PC-9 (cell line): ENCODE results near the gene PPA1.

Experiments
- EZH2 ChIP-seq: fragments of 200-600 bp; sonication (generic); IDR thresholded peaks from 2 replicates; pipeline ENCODE4 v1.8.0; 2017; ENCODE audit warnings: antibody characterized with exemption, low read depth
- TF ChIP-seq, protein P1 (sequence below): fragments of 200-600 bp; sonication (generic); conservative IDR thresholded peaks from 2 replicates; pipeline ENCODE4 v1.6.1; 2017; ENCODE audit warnings: mixed run types, antibody characterized with exemption, mild to moderate bottlenecking, moderate library complexity

DNA sequence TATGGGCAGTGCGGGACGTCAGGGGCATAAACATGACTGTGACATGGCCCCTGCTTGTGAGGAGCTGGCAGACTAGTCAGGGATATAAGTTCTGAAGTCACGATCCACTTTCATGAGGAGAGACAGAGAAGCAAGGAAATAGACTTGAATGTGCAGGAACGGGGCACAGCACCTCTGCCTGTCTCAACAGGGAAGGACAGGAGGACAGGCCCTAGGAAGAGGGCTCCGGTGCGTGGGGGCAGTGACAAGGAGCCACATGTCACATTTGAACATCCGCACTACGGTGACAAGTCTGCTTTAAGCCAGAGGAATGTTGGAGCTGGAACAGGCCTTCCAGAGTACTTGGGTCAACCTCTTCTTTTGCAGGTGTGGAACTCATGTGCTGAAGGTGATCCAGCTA lies 43.1 kb downstream of the PPA1 start:
- TF ChIP-seq, protein P1, sequence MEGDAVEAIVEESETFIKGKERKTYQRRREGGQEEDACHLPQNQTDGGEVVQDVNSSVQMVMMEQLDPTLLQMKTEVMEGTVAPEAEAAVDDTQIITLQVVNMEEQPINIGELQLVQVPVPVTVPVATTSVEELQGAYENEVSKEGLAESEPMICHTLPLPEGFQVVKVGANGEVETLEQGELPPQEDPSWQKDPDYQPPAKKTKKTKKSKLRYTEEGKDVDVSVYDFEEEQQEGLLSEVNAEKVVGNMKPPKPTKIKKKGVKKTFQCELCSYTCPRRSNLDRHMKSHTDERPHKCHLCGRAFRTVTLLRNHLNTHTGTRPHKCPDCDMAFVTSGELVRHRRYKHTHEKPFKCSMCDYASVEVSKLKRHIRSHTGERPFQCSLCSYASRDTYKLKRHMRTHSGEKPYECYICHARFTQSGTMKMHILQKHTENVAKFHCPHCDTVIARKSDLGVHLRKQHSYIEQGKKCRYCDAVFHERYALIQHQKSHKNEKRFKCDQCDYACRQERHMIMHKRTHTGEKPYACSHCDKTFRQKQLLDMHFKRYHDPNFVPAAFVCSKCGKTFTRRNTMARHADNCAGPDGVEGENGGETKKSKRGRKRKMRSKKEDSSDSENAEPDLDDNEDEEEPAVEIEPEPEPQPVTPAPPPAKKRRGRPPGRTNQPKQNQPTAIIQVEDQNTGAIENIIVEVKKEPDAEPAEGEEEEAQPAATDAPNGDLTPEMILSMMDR, result no peak
- TF ChIP-seq EZH2, result no peak
